ENCODE data around the gene FBXW7.

The FBXW7 gene

GRCh38 chr4:152277333-152277732, 258.6 kb downstream of the FBXW7 start:
- no peak for DNase-seq (ENCODE audit: low read depth)
- TF ChIP-seq MAX (IDR thresholded peaks at IDR 0.05; ENCODE audit: low read depth, low read length) (no peak), MYC (IDR thresholded peaks at IDR 0.05; ENCODE audit: low read depth, low read length) (no peak), POLR2A (IDR thresholded peaks at IDR 0.05; ENCODE audit: extremely low read depth, insufficient read length) (no peak), CTCF (IDR thresholded peaks at IDR 0.05; ENCODE audit: low read depth, low read length) (no peak)
- no peak overlapping the region for H3K4me3 ChIP-seq (ENCODE audit: low read depth, low read length)

GRCh38 chr4:152273343-152273742, 262.5 kb downstream of the FBXW7 start:
- H3K4me3 ChIP-seq (ENCODE audit: low read depth, low read length), result no peak overlapping the region
- DNase-seq (ENCODE audit: low read depth), result no peak
- TF ChIP-seq MYC (IDR thresholded peaks at IDR 0.05; ENCODE audit: low read depth, low read length) (no peak), MAX (IDR thresholded peaks at IDR 0.05; ENCODE audit: low read depth, low read length) (no peak), POLR2A (IDR thresholded peaks at IDR 0.05; ENCODE audit: extremely low read depth, insufficient read length) (no peak), CTCF (IDR thresholded peaks at IDR 0.05; ENCODE audit: low read depth, low read length) (no peak)

Data from NB4 (cell line).